ENCODE data around the gene KDM4B. TPM values are rescaled to one million over a fixed set of nuclear protein-coding genes. Genes with fewer than 3 reads are reported as not detected.

KDM4B gene
- total and polyA plus RNA-seq, 4 donors: 16.6 to 43.6 (median 28.0) TPM

DNA sequence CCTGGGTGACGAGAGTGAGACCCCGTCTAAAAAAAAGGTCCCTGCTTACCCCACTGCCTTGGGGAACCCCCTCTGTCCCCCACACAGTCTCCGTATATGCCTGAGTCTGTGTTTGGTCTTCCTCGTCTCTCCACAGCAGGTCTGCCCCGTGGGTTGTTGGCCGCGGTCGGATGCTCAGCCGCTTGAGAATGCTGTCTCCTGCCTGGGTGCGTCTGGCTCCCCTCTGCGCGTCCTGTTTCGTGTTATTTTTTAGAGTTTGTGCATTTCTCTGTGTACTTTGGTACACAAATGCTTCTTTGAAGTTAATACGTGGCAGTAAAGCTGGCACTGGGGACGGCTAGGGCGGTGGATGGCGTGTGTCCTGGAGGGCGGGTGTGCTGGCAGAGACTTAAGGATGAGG lies 34.9 kb downstream of the KDM4B start:
- Histone ChIP-seq H3K27me3 (ENCODE audit: control insufficient read depth, insufficient read depth, low read length) (no peaks in the 10 kb centered on the region), H3K4me3 (ENCODE audit: low read depth, low read length) (no peak overlapping the region), H3K9me3 (ENCODE audit: control insufficient read depth, insufficient read depth, low read length) (no peaks in the 10 kb centered on the region), H3K27ac (ENCODE audit: low read depth, low read length) (no peak overlapping the region), H3K36me3 (ENCODE audit: control insufficient read depth, insufficient read depth, low read length) (peaks cover 32% of the 10 kb centered on the region), H3K4me1 (ENCODE audit: control insufficient read depth, insufficient read depth, low read length) (peaks cover 12% of the 10 kb centered on the region)
- DNase-seq (ENCODE audit: low read depth in 4 of 6, low spot score in 6 of 6): no peak
- WGBS (ENCODE audit: insufficient coverage): 65% methylated on average over 10 of the region's 18 CpGs

- peaks cover 32% of the 10 kb centered on the region for H3K36me3 ChIP-seq (ENCODE audit: control insufficient read depth, insufficient read depth, low read length)
- no peak overlapping the region for H3K4me3 ChIP-seq (ENCODE audit: low read depth, low read length)
- no peak for DNase-seq (ENCODE audit: low read depth in 4 of 6, low spot score in 6 of 6)
- H3K27ac ChIP-seq (ENCODE audit: low read depth, low read length): no peak overlapping the region
- WGBS (ENCODE audit: insufficient coverage): 91% methylated on average over 5 of the region's 5 CpGs
- H3K4me1 ChIP-seq (ENCODE audit: control insufficient read depth, insufficient read depth, low read length): peaks cover 12% of the 10 kb centered on the region
- H3K27me3 ChIP-seq (ENCODE audit: control insufficient read depth, insufficient read depth, low read length): no peaks in the 10 kb centered on the region
- H3K9me3 ChIP-seq (ENCODE audit: control insufficient read depth, insufficient read depth, low read length): no peaks in the 10 kb centered on the region
These were observed 36.2 kb downstream of the KDM4B start for GRCh38 chr19:5005096-5005495.

DNA sequence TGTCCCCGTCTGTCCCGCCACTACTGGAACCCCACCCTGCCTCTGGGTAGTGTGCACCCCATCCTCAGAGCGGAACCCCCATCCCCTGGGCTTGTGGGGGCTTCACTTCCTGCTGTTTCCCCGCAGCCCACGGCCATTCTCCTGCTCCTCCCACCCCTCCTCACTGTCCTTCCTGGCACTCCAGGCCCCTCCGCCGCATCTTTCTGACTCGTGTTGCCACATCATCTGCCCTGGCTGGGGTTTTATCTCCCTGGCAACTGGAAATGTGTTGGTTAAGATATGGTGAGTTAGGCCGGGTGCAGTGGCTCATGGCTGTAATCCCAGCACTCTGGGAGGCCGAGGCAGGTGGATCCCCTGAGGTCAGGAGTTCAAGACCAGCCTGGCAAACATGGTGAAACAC lies 37.3 kb downstream of the KDM4B start:
- no peaks in the 10 kb centered on the region for H3K27me3 ChIP-seq (ENCODE audit: control insufficient read depth, insufficient read depth, low read length)
- H3K4me3 ChIP-seq (ENCODE audit: low read depth, low read length): no peak overlapping the region
- 75% methylated on average over 6 of the region's 10 CpGs for WGBS (ENCODE audit: insufficient coverage)
- no peak for DNase-seq (ENCODE audit: low read depth in 4 of 6, low spot score in 6 of 6)
- H3K4me1 ChIP-seq (ENCODE audit: control insufficient read depth, insufficient read depth, low read length): peaks cover 14% of the 10 kb centered on the region
- no peaks in the 10 kb centered on the region for H3K9me3 ChIP-seq (ENCODE audit: control insufficient read depth, insufficient read depth, low read length)
- no peak overlapping the region for H3K27ac ChIP-seq (ENCODE audit: low read depth, low read length)
- H3K36me3 ChIP-seq (ENCODE audit: control insufficient read depth, insufficient read depth, low read length): peaks cover 31% of the 10 kb centered on the region

DNA sequence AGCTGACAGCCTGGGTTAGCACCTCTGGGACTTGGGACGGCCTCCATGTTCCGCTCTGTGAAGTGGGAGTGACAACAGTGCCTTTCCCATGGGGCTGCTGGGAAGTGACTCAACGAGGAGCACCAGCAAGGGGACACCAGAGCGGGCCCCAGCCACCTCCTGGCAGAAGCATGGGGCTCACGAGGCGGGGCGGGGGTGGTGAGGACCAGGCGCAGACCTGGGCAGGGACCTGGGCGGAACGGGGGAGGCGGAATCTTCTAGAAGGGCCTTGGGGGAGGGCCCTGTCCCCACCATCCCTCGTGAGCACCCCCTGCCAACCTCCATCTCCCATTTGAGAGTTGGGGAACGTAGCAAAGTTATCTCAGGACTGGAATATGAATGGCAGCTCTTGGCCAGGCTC lies 37.9 kb downstream of the KDM4B start:
- Histone ChIP-seq H3K9me3 (ENCODE audit: control insufficient read depth, insufficient read depth, low read length) (no peaks in the 10 kb centered on the region), H3K4me3 (ENCODE audit: low read depth, low read length) (no peak overlapping the region), H3K27me3 (ENCODE audit: control insufficient read depth, insufficient read depth, low read length) (no peaks in the 10 kb centered on the region), H3K4me1 (ENCODE audit: control insufficient read depth, insufficient read depth, low read length) (peaks cover 20% of the 10 kb centered on the region), H3K36me3 (ENCODE audit: control insufficient read depth, insufficient read depth, low read length) (peaks cover 35% of the 10 kb centered on the region), H3K27ac (ENCODE audit: low read depth, low read length) (no peak overlapping the region)
- 92% methylated on average over 13 of the region's 13 CpGs for WGBS (ENCODE audit: insufficient coverage)
- no peak for DNase-seq (ENCODE audit: low read depth in 4 of 6, low spot score in 6 of 6)

DNA sequence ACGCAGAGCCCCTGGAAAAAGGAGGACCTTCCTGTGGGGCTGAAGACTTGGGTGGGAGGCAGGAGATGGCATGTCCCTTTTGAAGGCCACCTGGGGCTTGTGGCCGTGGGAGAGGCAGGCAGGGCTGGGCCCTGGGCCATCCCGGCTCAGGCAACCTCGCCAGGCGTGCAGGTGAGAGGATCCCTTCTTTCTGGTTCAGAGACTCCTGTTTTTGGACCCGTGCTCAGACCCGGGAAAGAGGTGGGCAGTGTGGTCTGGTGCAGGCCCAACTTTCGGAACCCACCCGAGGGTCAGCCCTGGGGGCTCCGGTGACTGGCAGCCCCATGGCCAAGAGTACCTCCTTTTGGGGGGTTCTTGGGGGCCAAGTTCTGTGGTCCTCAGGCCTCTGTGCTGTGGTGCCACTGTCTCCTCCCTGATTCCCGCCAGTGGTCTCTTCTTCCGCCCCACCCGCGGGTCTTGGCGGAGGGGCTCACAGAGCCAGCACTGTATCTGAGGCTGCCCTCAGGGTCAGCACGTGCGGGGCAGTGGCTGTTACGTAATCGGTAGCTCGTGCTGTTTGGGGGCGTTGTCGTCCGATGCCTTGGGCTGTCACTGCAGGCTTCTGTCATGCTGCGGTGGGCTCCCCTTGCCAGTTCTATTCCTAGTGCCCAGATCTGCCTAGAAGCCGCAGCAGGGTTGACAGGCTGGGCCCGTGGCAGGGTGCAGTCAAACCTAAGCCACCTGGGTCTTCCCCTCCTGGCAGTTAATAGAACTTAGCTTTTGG lies 42.7 kb downstream of the KDM4B start:
- Histone ChIP-seq H3K27me3 (ENCODE audit: control insufficient read depth, insufficient read depth, low read length) (no peaks in the 10 kb centered on the region), H3K4me1 (ENCODE audit: control insufficient read depth, insufficient read depth, low read length) (peaks cover 24% of the 10 kb centered on the region), H3K4me3 (ENCODE audit: low read depth, low read length) (no peak overlapping the region), H3K9me3 (ENCODE audit: control insufficient read depth, insufficient read depth, low read length) (no peaks in the 10 kb centered on the region), H3K27ac (ENCODE audit: low read depth, low read length) (no peak overlapping the region), H3K36me3 (ENCODE audit: control insufficient read depth, insufficient read depth, low read length) (peaks cover 47% of the 10 kb centered on the region)
- DNase-seq (ENCODE audit: low read depth in 4 of 6, low spot score in 6 of 6): no peak
- 73% methylated on average over 24 of the region's 26 CpGs for WGBS (ENCODE audit: insufficient coverage)

DNA sequence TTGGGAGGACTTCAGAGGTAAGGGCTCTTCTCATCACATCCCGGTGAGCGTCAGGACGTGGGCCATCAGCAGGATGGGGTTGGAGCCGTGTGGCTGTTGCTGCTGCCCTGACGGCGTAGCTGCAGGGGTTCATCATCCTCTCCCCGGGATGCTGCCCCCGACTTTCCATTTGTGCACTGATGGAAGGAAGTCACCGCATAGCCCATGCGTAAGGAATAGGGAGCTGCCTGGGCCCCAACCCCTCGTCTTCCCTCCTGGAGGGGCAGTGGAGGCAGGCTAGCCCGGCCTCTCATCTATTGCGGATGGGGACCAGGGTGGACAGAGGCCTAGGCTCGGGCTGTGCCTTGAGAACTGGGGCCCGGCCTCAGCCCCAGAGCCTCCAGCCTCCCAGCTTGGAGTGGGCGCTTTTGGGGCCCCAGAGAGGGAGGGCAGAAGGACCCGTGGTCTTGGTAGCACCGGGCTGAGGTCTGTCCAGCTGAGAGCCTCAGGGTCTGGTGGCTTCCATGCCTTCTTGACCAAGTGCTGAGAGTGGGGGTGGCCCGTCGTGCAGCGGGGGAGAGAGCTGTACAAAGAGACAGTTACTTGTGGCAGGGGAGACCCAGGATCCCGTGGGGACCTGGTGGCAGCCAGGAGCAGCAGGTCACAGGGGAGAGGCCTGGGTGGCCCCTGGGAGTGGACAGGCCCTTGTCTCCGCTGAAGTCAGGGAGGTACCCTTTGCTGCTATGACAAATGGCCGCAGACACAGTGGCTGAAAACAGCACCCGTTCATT lies 44.0 kb downstream of the KDM4B start:
- Histone ChIP-seq H3K27me3 (ENCODE audit: control insufficient read depth, insufficient read depth, low read length) (no peaks in the 10 kb centered on the region), H3K4me3 (ENCODE audit: low read depth, low read length) (no peak overlapping the region), H3K27ac (ENCODE audit: low read depth, low read length) (no peak overlapping the region), H3K4me1 (ENCODE audit: control insufficient read depth, insufficient read depth, low read length) (peaks cover 24% of the 10 kb centered on the region), H3K9me3 (ENCODE audit: control insufficient read depth, insufficient read depth, low read length) (no peaks in the 10 kb centered on the region), H3K36me3 (ENCODE audit: control insufficient read depth, insufficient read depth, low read length) (peaks cover 53% of the 10 kb centered on the region)
- WGBS (ENCODE audit: insufficient coverage): 87% methylated on average over 25 of the region's 25 CpGs
- no peak for DNase-seq (ENCODE audit: low read depth in 4 of 6, low spot score in 6 of 6)

DNA sequence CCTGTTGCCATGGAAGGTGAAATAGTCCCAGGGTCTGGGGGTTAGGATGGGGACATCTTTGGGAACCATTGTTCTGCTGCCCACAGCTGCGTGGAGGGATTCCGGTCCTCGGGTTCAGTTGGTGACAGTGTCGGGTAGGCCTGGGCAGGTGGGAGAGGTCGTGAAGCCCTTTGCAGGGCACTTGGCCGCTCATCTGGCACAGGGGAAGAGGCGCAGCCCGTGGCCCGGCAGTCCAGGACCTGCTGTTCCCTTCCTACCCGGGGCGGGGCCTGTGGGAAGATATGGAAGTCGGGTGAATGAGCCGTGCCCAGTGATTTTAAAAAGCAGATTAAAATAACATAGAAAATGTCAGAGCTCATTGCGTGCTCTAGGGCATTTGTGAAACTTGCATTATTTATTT lies 44.8 kb downstream of the KDM4B start:
- H3K9me3 ChIP-seq (ENCODE audit: control insufficient read depth, insufficient read depth, low read length): no peaks in the 10 kb centered on the region
- H3K27ac ChIP-seq (ENCODE audit: low read depth, low read length): no peak overlapping the region
- WGBS (ENCODE audit: insufficient coverage): 91% methylated on average over 13 of the region's 14 CpGs
- no peaks in the 10 kb centered on the region for H3K27me3 ChIP-seq (ENCODE audit: control insufficient read depth, insufficient read depth, low read length)
- peaks cover 61% of the 10 kb centered on the region for H3K36me3 ChIP-seq (ENCODE audit: control insufficient read depth, insufficient read depth, low read length)
- peaks cover 24% of the 10 kb centered on the region for H3K4me1 ChIP-seq (ENCODE audit: control insufficient read depth, insufficient read depth, low read length)
- H3K4me3 ChIP-seq (ENCODE audit: low read depth, low read length): no peak overlapping the region
- no peak for DNase-seq (ENCODE audit: low read depth in 4 of 6, low spot score in 6 of 6)

GRCh38 chr19:5014941-5015340 lies 46.0 kb downstream of the KDM4B start:
- Histone ChIP-seq H3K27me3 (ENCODE audit: control insufficient read depth, insufficient read depth, low read length) (no peaks in the 10 kb centered on the region), H3K4me1 (ENCODE audit: control insufficient read depth, insufficient read depth, low read length) (peaks cover 24% of the 10 kb centered on the region), H3K27ac (ENCODE audit: low read depth, low read length) (no peak overlapping the region), H3K9me3 (ENCODE audit: control insufficient read depth, insufficient read depth, low read length) (no peaks in the 10 kb centered on the region), H3K36me3 (ENCODE audit: control insufficient read depth, insufficient read depth, low read length) (peaks cover 73% of the 10 kb centered on the region), H3K4me3 (ENCODE audit: low read depth, low read length) (no peak overlapping the region)
- DNase-seq (ENCODE audit: low read depth in 4 of 6, low spot score in 6 of 6): no peak
- 93% methylated on average over 5 of the region's 13 CpGs for WGBS (ENCODE audit: insufficient coverage)

GRCh38 chr19:5016268-5016667 lies 47.4 kb downstream of the KDM4B start:
- H3K4me1 ChIP-seq (ENCODE audit: control insufficient read depth, insufficient read depth, low read length): peaks cover 22% of the 10 kb centered on the region
- DNase-seq (ENCODE audit: low read depth in 4 of 6, low spot score in 6 of 6): no peak
- H3K4me3 ChIP-seq (ENCODE audit: low read depth, low read length): no peak overlapping the region
- 87% methylated on average over 14 of the region's 16 CpGs for WGBS (ENCODE audit: insufficient coverage)
- no peaks in the 10 kb centered on the region for H3K9me3 ChIP-seq (ENCODE audit: control insufficient read depth, insufficient read depth, low read length)
- H3K27ac ChIP-seq (ENCODE audit: low read depth, low read length): no peak overlapping the region
- H3K27me3 ChIP-seq (ENCODE audit: control insufficient read depth, insufficient read depth, low read length): no peaks in the 10 kb centered on the region
- peaks cover 81% of the 10 kb centered on the region for H3K36me3 ChIP-seq (ENCODE audit: control insufficient read depth, insufficient read depth, low read length)

GRCh38 chr19:5016781-5017180 lies 47.9 kb downstream of the KDM4B start:
- Histone ChIP-seq H3K4me1 (ENCODE audit: control insufficient read depth, insufficient read depth, low read length) (peaks cover 16% of the 10 kb centered on the region), H3K36me3 (ENCODE audit: control insufficient read depth, insufficient read depth, low read length) (peaks cover 77% of the 10 kb centered on the region), H3K27me3 (ENCODE audit: control insufficient read depth, insufficient read depth, low read length) (no peaks in the 10 kb centered on the region), H3K4me3 (ENCODE audit: low read depth, low read length) (no peak overlapping the region), H3K27ac (ENCODE audit: low read depth, low read length) (no peak overlapping the region), H3K9me3 (ENCODE audit: control insufficient read depth, insufficient read depth, low read length) (no peaks in the 10 kb centered on the region)
- DNase-seq (ENCODE audit: low read depth in 4 of 6, low spot score in 6 of 6): no peak
- WGBS (ENCODE audit: insufficient coverage): 94% methylated on average over 13 of the region's 14 CpGs
